Mesendoderm (in vitro differentiated cells): Measurements from ENCODE around the gene HMGXB3.

ENCODE experiments used
- DNase-seq: peaks from one replicate; pipeline ENCODE4 v3.0.0; 2013
- H2AK5ac ChIP-seq: 2 replicates; pipeline ENCODE4 v1.6.1; 2013; ENCODE audit warnings: low read length, inconsistent platforms
- H2BK120ac ChIP-seq: 2 replicates; pipeline ENCODE4 v1.6.1; 2013; ENCODE audit warnings: low read depth, mild to moderate bottlenecking, low read length, moderate library complexity, mixed read lengths
- H2BK15ac ChIP-seq: replicated peaks from 2 replicates; pipeline ENCODE4 v1.6.1; 2013; ENCODE audit warnings: low read depth, mild to moderate bottlenecking, moderate library complexity
- H2BK5ac ChIP-seq: 2 replicates; pipeline ENCODE4 v1.6.1; 2013; ENCODE audit warnings: low read length, inconsistent platforms
- H3K18ac ChIP-seq: 2 replicates; pipeline ENCODE4 v1.6.1; 2013; ENCODE audit warnings: mild to moderate bottlenecking, low read length, mixed read lengths
- H3K23ac ChIP-seq: one replicate; pipeline ENCODE4 v1.6.1; 2013; ENCODE audit warnings: low read length
- H3K27ac ChIP-seq: 2 replicates; pipeline ENCODE4 v1.5.1; 2013; ENCODE audit warnings: low read depth, mild to moderate bottlenecking, inconsistent platforms, low read length, moderate library complexity
- H3K27me3 ChIP-seq: 2 replicates; pipeline ENCODE4 v1.6.1; 2013; ENCODE audit warnings: low read length, control low read depth, mild to moderate bottlenecking, inconsistent platforms; ENCODE audit not compliant: insufficient read depth, poor library complexity
- H3K36me3 ChIP-seq: 2 replicates; pipeline ENCODE4 v1.6.1; 2013; ENCODE audit warnings: low read length, inconsistent platforms; ENCODE audit not compliant: control insufficient read depth, insufficient read depth
- H3K4ac ChIP-seq: one replicate; pipeline ENCODE4 v1.6.1; 2013; ENCODE audit warnings: low read depth, mild to moderate bottlenecking, low read length, moderate library complexity
- H3K4me1 ChIP-seq: 2 replicates; pipeline ENCODE4 v1.6.1; 2013; ENCODE audit warnings: low read depth, low read length, inconsistent platforms; ENCODE audit not compliant: control insufficient read depth
- H3K4me2 ChIP-seq: 2 replicates; pipeline ENCODE4 v1.6.1; 2013; ENCODE audit warnings: low read length
- H3K4me3 ChIP-seq: 2 replicates; pipeline ENCODE4 v1.5.1; 2013; ENCODE audit warnings: mild to moderate bottlenecking, low read length
- H3K56ac ChIP-seq: one replicate; pipeline ENCODE4 v1.6.1; 2013; ENCODE audit warnings: low read length
- H3K79me1 ChIP-seq: 2 replicates; pipeline ENCODE4 v1.6.1; 2013; ENCODE audit warnings: low read length, inconsistent platforms
- H3K79me2 ChIP-seq: 2 replicates; pipeline ENCODE4 v1.6.1; 2013; ENCODE audit warnings: mild to moderate bottlenecking, low read length; ENCODE audit not compliant: control insufficient read depth, insufficient read depth
- H3K9ac ChIP-seq: 2 replicates; pipeline ENCODE4 v1.6.1; 2013; ENCODE audit warnings: low read length, inconsistent platforms
- H4K5ac ChIP-seq: one replicate; pipeline ENCODE4 v1.6.1; 2013; ENCODE audit warnings: low read length
- H4K8ac ChIP-seq: one replicate; pipeline ENCODE4 v1.6.1; 2013; ENCODE audit warnings: low read depth, mild to moderate bottlenecking, control low read depth, low read length, moderate library complexity
- WGBS: extraction: QIAGEN DNeasy Blood & Tissue Kit; methylation state at CpG from one replicate; pipeline ENCODE4 v1.1.7; 2013; ENCODE audit warnings: low lambda C conversion rate, missing lambda C conversion rate; ENCODE audit not compliant: insufficient coverage; ENCODE audit errors: extremely low coverage; 5-methylcytosine and 5-hydroxymethylcytosine counted together

Gene HMGXB3

DNA sequence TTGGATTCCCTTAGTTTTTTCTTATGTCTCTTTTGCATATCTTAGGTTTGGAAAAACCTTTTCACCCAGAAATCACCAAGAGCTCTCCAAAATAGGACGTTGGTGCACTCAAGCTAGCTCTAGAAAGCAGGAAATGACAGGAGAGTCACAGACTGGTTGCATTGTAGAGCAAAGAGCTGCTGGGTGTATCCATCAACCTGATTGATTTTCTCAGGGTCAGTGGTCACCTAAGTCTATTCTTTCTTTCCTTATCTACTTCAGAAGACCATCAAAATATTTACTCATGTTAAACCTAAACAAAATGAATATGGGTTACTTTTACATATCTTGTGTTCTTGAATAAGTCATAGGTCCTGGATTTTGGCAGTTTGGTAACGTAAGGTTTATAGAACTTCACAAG, 25.1 kb upstream of the HMGXB3 start:
- Histone ChIP-seq H3K4me3 (no peak overlapping the region), H2BK120ac (no peak overlapping the region), H4K5ac (no peak overlapping the region), H3K79me1 (no peaks in the 10 kb centered on the region), H2BK5ac (no peak overlapping the region), H3K4ac (no peak overlapping the region), H3K79me2 (no peaks in the 10 kb centered on the region), H3K9ac (no peak overlapping the region), H3K23ac (no peak overlapping the region), H2BK15ac (no peak overlapping the region), H2AK5ac (no peak overlapping the region), H3K36me3 (peaks cover 1% of the 10 kb centered on the region), H4K8ac (no peak overlapping the region), H3K27me3 (no peaks in the 10 kb centered on the region), H3K4me2 (no peak overlapping the region), H3K4me1 (no peaks in the 10 kb centered on the region), H3K56ac (no peak overlapping the region), H3K18ac (no peak overlapping the region), H3K27ac (no peak overlapping the region)
- no CpG with 5 or more reads among the region's 2 CpGs for WGBS
- DNase-seq, result no peak

- Histone ChIP-seq H4K8ac (no peak overlapping the region), H2BK5ac (no peak overlapping the region), H3K23ac (no peak overlapping the region), H3K79me2 (no peaks in the 10 kb centered on the region), H3K56ac (no peak overlapping the region), H3K9ac (no peak overlapping the region), H3K27ac (no peak overlapping the region), H3K27me3 (no peaks in the 10 kb centered on the region), H2BK15ac (no peak overlapping the region), H3K4me1 (no peaks in the 10 kb centered on the region), H3K79me1 (no peaks in the 10 kb centered on the region), H3K4me2 (no peak overlapping the region), H3K4me3 (no peak overlapping the region), H3K4ac (no peak overlapping the region), H2AK5ac (no peak overlapping the region), H3K18ac (no peak overlapping the region), H2BK120ac (no peak overlapping the region), H3K36me3 (peaks cover 1% of the 10 kb centered on the region), H4K5ac (no peak overlapping the region)
- no peak for DNase-seq
- WGBS, result no CpG with 5 or more reads among the region's 1 CpG
These were observed 20.6 kb upstream of the HMGXB3 start for GRCh38 chr5:149979896-149980295.

- H3K79me2 ChIP-seq, result no peaks in the 10 kb centered on the region
- no peaks in the 10 kb centered on the region for H3K4me1 ChIP-seq
- no peak overlapping the region for H4K8ac ChIP-seq
- no peaks in the 10 kb centered on the region for H3K79me1 ChIP-seq
- no peak overlapping the region for H3K27ac ChIP-seq
- H3K56ac ChIP-seq, result no peak overlapping the region
- no peak overlapping the region for H3K4me2 ChIP-seq
- no peak overlapping the region for H3K4ac ChIP-seq
- no peak overlapping the region for H2BK15ac ChIP-seq
- no CpG with 5 or more reads among the region's 3 CpGs for WGBS
- H3K23ac ChIP-seq, result no peak overlapping the region
- no peak for DNase-seq
- H2BK120ac ChIP-seq, result no peak overlapping the region
- H3K9ac ChIP-seq, result no peak overlapping the region
- H4K5ac ChIP-seq, result no peak overlapping the region
- no peak overlapping the region for H3K4me3 ChIP-seq
- no peaks in the 10 kb centered on the region for H3K27me3 ChIP-seq
- peaks cover 1% of the 10 kb centered on the region for H3K36me3 ChIP-seq
- no peak overlapping the region for H2BK5ac ChIP-seq
- no peak overlapping the region for H3K18ac ChIP-seq
- H2AK5ac ChIP-seq, result no peak overlapping the region
These were observed 19.3 kb upstream of the HMGXB3 start for GRCh38 chr5:149981206-149981605.

DNA sequence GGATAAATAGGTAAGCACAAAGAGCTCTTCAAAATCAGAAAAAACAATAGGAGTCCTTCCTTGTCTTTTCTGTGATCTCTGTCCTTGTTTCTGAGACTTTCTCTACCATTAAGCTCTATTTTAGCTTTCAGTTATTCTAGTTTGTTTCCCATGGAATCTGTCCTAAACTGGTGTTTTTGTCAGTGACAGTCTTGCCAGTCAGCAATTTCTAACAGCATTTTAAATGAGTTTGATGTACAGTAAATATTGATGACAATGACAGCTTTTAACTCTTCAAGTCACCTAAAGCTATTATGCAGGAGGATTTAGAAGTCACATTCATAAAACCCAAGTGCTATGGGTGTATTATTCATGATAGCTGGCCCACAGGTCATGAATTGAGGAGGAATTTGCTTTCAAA, 18.0 kb upstream of the HMGXB3 start:
- Histone ChIP-seq H3K36me3 (peaks cover 1% of the 10 kb centered on the region), H3K27me3 (no peaks in the 10 kb centered on the region), H3K56ac (no peak overlapping the region), H3K79me1 (no peaks in the 10 kb centered on the region), H2AK5ac (no peak overlapping the region), H3K4me1 (no peaks in the 10 kb centered on the region), H3K27ac (no peak overlapping the region), H3K23ac (no peak overlapping the region), H3K9ac (no peak overlapping the region), H3K18ac (no peak overlapping the region), H2BK5ac (no peak overlapping the region), H2BK15ac (no peak overlapping the region), H4K8ac (no peak overlapping the region), H3K4ac (no peak overlapping the region), H3K4me3 (no peak overlapping the region), H2BK120ac (no peak overlapping the region), H4K5ac (no peak overlapping the region), H3K79me2 (no peaks in the 10 kb centered on the region), H3K4me2 (no peak overlapping the region)
- DNase-seq, result no peak

- Histone ChIP-seq H3K36me3 (no peaks in the 10 kb centered on the region), H3K9ac (no peak overlapping the region), H3K4me2 (no peak overlapping the region), H2BK5ac (no peak overlapping the region), H2BK120ac (no peak overlapping the region), H3K4ac (no peak overlapping the region), H3K79me2 (no peaks in the 10 kb centered on the region), H3K27me3 (no peaks in the 10 kb centered on the region), H3K18ac (no peak overlapping the region), H3K56ac (no peak overlapping the region), H3K27ac (no peak overlapping the region), H2BK15ac (no peak overlapping the region), H3K4me3 (no peak overlapping the region), H3K23ac (no peak overlapping the region), H4K5ac (no peak overlapping the region), H2AK5ac (no peak overlapping the region), H3K79me1 (no peaks in the 10 kb centered on the region), H3K4me1 (no peaks in the 10 kb centered on the region), H4K8ac (no peak overlapping the region)
- DNase-seq, result no peak
- WGBS, result no CpG with 5 or more reads among the region's 5 CpGs
These were observed 12.4 kb upstream of the HMGXB3 start for GRCh38 chr5:149988126-149988525.

GRCh38 chr5:149990518-149991376, 9.8 kb upstream of the HMGXB3 start:
- no peaks in the 10 kb centered on the region for H3K79me1 ChIP-seq
- H4K5ac ChIP-seq, result no peak overlapping the region
- no peaks in the 10 kb centered on the region for H3K79me2 ChIP-seq
- no peak overlapping the region for H2BK15ac ChIP-seq
- no peaks in the 10 kb centered on the region for H3K36me3 ChIP-seq
- H2BK5ac ChIP-seq, result no peak overlapping the region
- H3K27ac ChIP-seq, result no peak overlapping the region
- no peak overlapping the region for H2BK120ac ChIP-seq
- no peak overlapping the region for H4K8ac ChIP-seq
- no peak overlapping the region for H3K4me2 ChIP-seq
- no CpG with 5 or more reads among the region's 4 CpGs for WGBS
- peak; percentile 81 for DNase-seq
- no peak overlapping the region for H3K4me3 ChIP-seq
- H3K27me3 ChIP-seq, result no peaks in the 10 kb centered on the region
- no peaks in the 10 kb centered on the region for H3K4me1 ChIP-seq
- H3K56ac ChIP-seq, result no peak overlapping the region
- no peak overlapping the region for H3K4ac ChIP-seq
- H3K23ac ChIP-seq, result no peak overlapping the region
- no peak overlapping the region for H3K18ac ChIP-seq
- no peak overlapping the region for H3K9ac ChIP-seq
- no peak overlapping the region for H2AK5ac ChIP-seq
